A673 (cell line): ENCODE measurements around the gene ZHX3. TPM values are rescaled to one million over a fixed set of nuclear protein-coding genes. Genes with fewer than 3 reads are reported as not detected.

Experiments used
- BruUV-seq: library from RNA; stranded (reverse); fragments of 400-500 nt; replicated peaks from 2 replicates; lab custom pipeline; 2021; lab: Mats Ljungman, UMichigan
- CTCF ChIA-PET: fragments of 300-600 bp; sonication (Branson Sonifier 250); formaldehyde crosslinking; loops from one replicate; lab custom pipeline; 2022; ENCODE audit warnings: antibody characterized with exemption; lab: Charles Lee
- POLR2A ChIA-PET: fragments of 300-600 bp; sonication (Branson Sonifier 250); formaldehyde crosslinking; loops from one replicate; lab custom pipeline; 2022; ENCODE audit warnings: antibody characterized with exemption; ENCODE audit not compliant: low non-redundant PET; lab: Charles Lee
- DNase-seq: peaks from one replicate; pipeline ENCODE4 v3.0.0-alpha.2; 2015; ENCODE audit warnings: low spot score
- H3K27ac ChIP-seq: fragments of 200-600 bp; sonication (generic); 2 replicates; pipeline ENCODE4 v1.5.1; 2016; ENCODE audit warnings: mixed run types, low read depth, mild to moderate bottlenecking, mixed read lengths, antibody characterized with exemption, low read length; ENCODE audit not compliant: poor library complexity, severe bottlenecking
- H3K27me3 ChIP-seq: fragments of 200-600 bp; sonication (generic); replicated peaks from 2 replicates; pipeline ENCODE4 v1.6.1; 2017; ENCODE audit warnings: mixed run types, low read depth, mild to moderate bottlenecking, mixed read lengths, antibody characterized with exemption, low read length; ENCODE audit not compliant: insufficient read depth, poor library complexity
- H3K36me3 ChIP-seq: fragments of 200-600 bp; sonication (generic); 2 replicates; pipeline ENCODE4 v1.6.1; 2016; ENCODE audit warnings: mixed run types, mild to moderate bottlenecking, mixed read lengths, antibody characterized with exemption, low read length; ENCODE audit not compliant: insufficient read depth, poor library complexity, severe bottlenecking
- H3K4me1 ChIP-seq: fragments of 200-600 bp; sonication (generic); 2 replicates; pipeline ENCODE4 v1.6.1; 2017; ENCODE audit warnings: mixed run types, mild to moderate bottlenecking, mixed read lengths, antibody characterized with exemption, low read length; ENCODE audit not compliant: insufficient read depth, poor library complexity, severe bottlenecking
- H3K4me3 ChIP-seq: fragments of 200-600 bp; sonication (generic); 2 replicates; pipeline ENCODE4 v1.5.1; 2016; ENCODE audit warnings: low read depth, mixed run types, mild to moderate bottlenecking, mixed read lengths, low read length; ENCODE audit not compliant: poor library complexity, severe bottlenecking
- H3K9me3 ChIP-seq: fragments of 200-600 bp; sonication (generic); 2 replicates; pipeline ENCODE4 v1.6.1; 2016; ENCODE audit warnings: mixed run types, low read depth, mild to moderate bottlenecking, mixed read lengths, antibody characterized with exemption, low read length; ENCODE audit not compliant: poor library complexity, severe bottlenecking
- CTCF ChIP-seq: fragments of 300-800, 200-600 bp; sonication (generic); conservative IDR thresholded peaks from 2 replicates; pipeline ENCODE4 v1.5.1; 2017; ENCODE audit warnings: low read depth, mild to moderate bottlenecking, antibody characterized with exemption, low read length, moderate library complexity, mixed read lengths
- EZH2 ChIP-seq: fragments of 200-600 bp; sonication (generic); IDR thresholded peaks from 2 replicates; pipeline ENCODE4 v1.6.1; 2017; ENCODE audit warnings: borderline replicate concordance, low read depth, mild to moderate bottlenecking, mixed read lengths, antibody characterized with exemption, low read length; ENCODE audit not compliant: poor library complexity, severe bottlenecking
- intact Hi-C: fragments of 100-400 bp; cut with micrococcal nuclease; formaldehyde crosslinking; loops from one replicate; pipeline ENCODE4 v1.10.0; 2022; ENCODE audit not compliant: unreplicated experiment
- total RNA-seq: library from RNA; stranded (reverse); gene quantifications from 2 replicates; pipeline ENCODE4 v1.2.3, GENCODE V29; 2021

The ZHX3 gene
- total RNA-seq, 1 experiment from 2014 or later, result 14.0 TPM

- no peak overlapping the region for H3K4me3 ChIP-seq
- CTCF ChIA-PET, result no interaction called here
- no peaks in the 10 kb centered on the region for H3K27me3 ChIP-seq
- POLR2A ChIA-PET, result no interaction called here
- H3K36me3 ChIP-seq, result no peaks in the 10 kb centered on the region
- H3K9me3 ChIP-seq, result no peaks in the 10 kb centered on the region
- intact Hi-C loops, result no loop called here
- no peaks in the 10 kb centered on the region for H3K4me1 ChIP-seq
- no TSS peak for BruUV-seq
- no peak for DNase-seq
- TF ChIP-seq CTCF, result no peak
- no peak for TF ChIP-seq EZH2
- no peak overlapping the region for H3K27ac ChIP-seq
These were observed 17.1 kb downstream of the ZHX3 start for GRCh38 chr20:41300383-41300782.

GRCh38 chr20:41299899-41300298 lies 17.6 kb downstream of the ZHX3 start:
- no peak for TF ChIP-seq EZH2
- no peak for TF ChIP-seq CTCF
- DNase-seq, result no peak
- BruUV-seq, result no TSS peak
- ChIA-PET POLR2A (no interaction called here), CTCF (no interaction called here)
- no peaks in the 10 kb centered on the region for H3K27me3 ChIP-seq
- no peak overlapping the region for H3K27ac ChIP-seq
- no peak overlapping the region for H3K4me3 ChIP-seq
- H3K4me1 ChIP-seq, result no peaks in the 10 kb centered on the region
- no peaks in the 10 kb centered on the region for H3K9me3 ChIP-seq
- no peaks in the 10 kb centered on the region for H3K36me3 ChIP-seq
- intact Hi-C loops, result no loop called here

GRCh38 chr20:41293269-41294037 lies 24.1 kb downstream of the ZHX3 start:
- no peak overlapping the region for H3K27ac ChIP-seq
- POLR2A ChIA-PET, result no interaction called here
- H3K27me3 ChIP-seq, result no peaks in the 10 kb centered on the region
- intact Hi-C loops, result no loop called here
- no peak for DNase-seq
- BruUV-seq, result no TSS peak
- CTCF ChIA-PET, result no interaction called here
- no peak overlapping the region for H3K4me3 ChIP-seq
- H3K9me3 ChIP-seq, result no peaks in the 10 kb centered on the region
- H3K4me1 ChIP-seq, result no peaks in the 10 kb centered on the region
- TF ChIP-seq CTCF (no peak), EZH2 (no peak)
- H3K36me3 ChIP-seq, result no peaks in the 10 kb centered on the region
